ENCODE data around the gene RRN3.
A peak's percentile ranks its signal among the peaks of the same experiment; 100 is the strongest.
"Not testable (repeated sequence)": the region's sequence is repeated elsewhere in the genome, so short reads cannot be mapped to it uniquely, and the experiment has no call there.

RRN3 gene

GRCh38 chr16:15034266-15035162 lies 59.6 kb downstream of the RRN3 start:
- intact Hi-C loops (cut with DNase I), result no loop called here
- DNase-seq, result peak in 2 of 42 donors; percentile 9 to 19

GRCh38 chr16:15033309-15033707 lies 60.8 kb downstream of the RRN3 start:
- intact Hi-C loops (cut with DNase I), result no loop called here
- peak in 3 of 42 donors; percentile 1 to 11 (median 4) for DNase-seq

- intact Hi-C loops (cut with DNase I), result no loop called here
- peak in 2 of 42 donors; percentile 7 to 9 for DNase-seq
Observed at GRCh38 chr16:15032547-15033308, 61.3 kb downstream of the RRN3 start.

- intact Hi-C loops (cut with DNase I), result no loop called here
- DNase-seq, result peak in 2 of 42 donors; percentile 1 to 13
Observed at GRCh38 chr16:15031586-15031985, 62.5 kb downstream of the RRN3 start.

- peak in 3 of 42 donors; percentile 7 to 21 (median 21) for DNase-seq
- intact Hi-C loops (cut with DNase I), result no loop called here
Observed at GRCh38 chr16:15031179-15031578, 62.9 kb downstream of the RRN3 start.

GRCh38 chr16:15029749-15030148 lies 64.3 kb downstream of the RRN3 start:
- intact Hi-C loops (cut with DNase I), result not testable (repeated sequence)
- peak in 4 of 42 donors; percentile 14 to 35 (median 28) for DNase-seq

- DNase-seq, result peak in 23 of 42 donors; percentile 12 to 64 (median 41)
- intact Hi-C loops (cut with DNase I), result not testable (repeated sequence)
Observed at GRCh38 chr16:15028801-15029698, 65.0 kb downstream of the RRN3 start.

- intact Hi-C loops (cut with DNase I), result not testable (repeated sequence)
- peak in 2 of 42 donors; percentile 14 to 27 for DNase-seq
Observed at GRCh38 chr16:15028345-15028715, 65.7 kb downstream of the RRN3 start.

GRCh38 chr16:15027503-15028344 lies 66.3 kb downstream of the RRN3 start:
- intact Hi-C loops (cut with DNase I), result not testable (repeated sequence)
- DNase-seq, result peak in 6 of 42 donors; percentile 25 to 60 (median 43)

- DNase-seq, result peak in 4 of 42 donors; percentile 8 to 32 (median 16)
- intact Hi-C loops (cut with DNase I), result not testable (repeated sequence)
Observed at GRCh38 chr16:15027051-15027450, 67.0 kb downstream of the RRN3 start.

- intact Hi-C loops (cut with DNase I), result not testable (repeated sequence)
- peak in 4 of 42 donors; percentile 1 to 35 (median 16) for DNase-seq
Observed at GRCh38 chr16:15025234-15025951, 68.7 kb downstream of the RRN3 start.

- intact Hi-C loops (cut with DNase I), result not testable (repeated sequence)
- DNase-seq, result peak in 2 of 42 donors; percentile 2 to 21
Observed at GRCh38 chr16:15024858-15025199, 69.2 kb downstream of the RRN3 start.

GRCh38 chr16:15023381-15024077 lies 70.5 kb downstream of the RRN3 start:
- peak in 3 of 42 donors; percentile 6 to 24 (median 11) for DNase-seq
- intact Hi-C loops (cut with DNase I), result not testable (repeated sequence)

GRCh38 chr16:15022194-15022593 lies 71.9 kb downstream of the RRN3 start:
- intact Hi-C loops (cut with DNase I), result not testable (repeated sequence)
- peak in 18 of 42 donors; percentile 26 to 66 (median 48) for DNase-seq

- intact Hi-C loops (cut with DNase I), result not testable (repeated sequence)
- DNase-seq, result peak in 1 of 42 donors; percentile 19
Observed at GRCh38 chr16:15021429-15021828, 72.6 kb downstream of the RRN3 start.

GRCh38 chr16:15016951-15017580 lies 77.0 kb downstream of the RRN3 start:
- intact Hi-C loops (cut with DNase I), result not testable (repeated sequence)
- peak in 5 of 42 donors; percentile 42 to 79 (median 44) for DNase-seq

Data from head of caudate nucleus (tissue), 42 donors.